ENCODE results near the gene DDX10.

DDX10 gene

DNA sequence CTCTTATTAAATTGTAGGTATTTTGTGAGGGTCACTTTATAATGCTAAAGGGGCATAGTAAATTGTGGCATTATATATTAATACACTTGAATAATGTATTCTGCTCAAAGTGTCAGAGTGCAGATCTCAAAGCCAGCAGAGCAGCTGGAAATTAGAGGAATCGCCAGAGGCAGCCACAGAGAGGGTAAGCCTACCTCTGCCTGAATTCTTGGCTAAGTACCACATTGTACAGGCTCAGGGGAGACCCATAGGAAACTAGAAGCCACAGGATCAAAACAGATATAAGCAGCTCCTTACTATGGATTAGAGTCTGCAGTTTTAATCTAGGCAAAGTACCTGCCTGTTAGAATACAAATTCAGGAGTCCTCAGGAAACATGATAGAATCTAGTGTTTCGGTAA, 249.3 kb downstream of the DDX10 start:
- no peak for DNase-seq

DNA sequence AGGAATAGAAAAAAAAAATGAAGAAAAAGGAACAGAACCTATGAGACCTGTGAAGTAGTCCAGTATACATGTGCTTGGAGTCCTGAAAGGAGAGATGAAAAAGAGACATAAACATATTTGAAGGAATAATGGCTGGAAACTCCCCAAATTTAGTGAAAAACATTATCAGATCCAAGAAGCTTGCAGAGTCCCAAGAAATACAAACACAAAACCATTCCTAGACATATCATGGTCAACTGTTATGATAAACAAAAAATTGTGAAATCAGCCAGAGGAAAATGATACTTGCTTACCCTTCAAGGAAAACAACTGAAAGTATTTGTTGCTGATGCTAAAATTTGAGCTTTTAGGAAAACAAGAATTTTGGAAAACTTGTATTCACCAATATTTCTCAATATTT, 250.1 kb downstream of the DDX10 start:
- DNase-seq, result no peak

DNA sequence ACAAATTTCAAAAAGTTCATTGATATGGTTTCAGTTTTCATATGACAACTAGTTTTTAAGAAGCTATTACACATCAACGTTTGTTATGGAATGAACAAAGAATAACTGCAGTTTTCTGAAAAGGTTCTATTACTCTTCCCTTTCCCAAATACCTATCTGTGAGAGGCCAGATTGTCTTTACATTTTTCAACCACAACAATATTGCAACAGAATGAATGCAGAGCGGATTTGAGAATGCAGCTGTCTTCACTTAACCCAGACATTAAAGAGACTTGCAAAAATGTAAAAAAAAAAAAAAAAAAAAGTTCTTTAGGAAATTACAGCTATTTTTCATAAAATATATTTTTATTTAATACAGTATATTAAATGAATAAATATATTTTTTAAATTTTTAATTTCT, 250.8 kb downstream of the DDX10 start:
- no peak for DNase-seq

DNA sequence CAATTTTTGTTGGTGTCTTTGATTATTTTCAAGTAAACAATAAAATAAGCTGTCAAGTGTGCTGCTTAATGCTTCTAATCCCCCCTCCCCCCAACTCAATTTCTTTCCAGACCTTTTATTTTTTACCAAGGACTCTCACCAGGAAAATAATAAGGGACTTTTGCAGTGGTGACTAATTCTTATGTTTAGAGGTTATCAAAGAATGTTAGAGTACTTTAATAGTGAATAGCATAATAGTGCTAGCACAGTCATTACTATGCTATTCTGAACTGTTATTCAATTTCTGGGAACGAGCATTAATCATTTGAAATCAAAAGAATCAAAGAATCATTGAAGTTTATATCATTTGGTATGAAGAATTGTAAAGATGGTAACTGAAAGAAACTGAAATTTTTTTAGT, 251.4 kb downstream of the DDX10 start:
- no peak for DNase-seq

GRCh38 chr11:108916935-108917334, 252.1 kb downstream of the DDX10 start:
- DNase-seq, result no peak

GRCh38 chr11:108921211-108921610, 256.3 kb downstream of the DDX10 start:
- DNase-seq, result no peak

DNA sequence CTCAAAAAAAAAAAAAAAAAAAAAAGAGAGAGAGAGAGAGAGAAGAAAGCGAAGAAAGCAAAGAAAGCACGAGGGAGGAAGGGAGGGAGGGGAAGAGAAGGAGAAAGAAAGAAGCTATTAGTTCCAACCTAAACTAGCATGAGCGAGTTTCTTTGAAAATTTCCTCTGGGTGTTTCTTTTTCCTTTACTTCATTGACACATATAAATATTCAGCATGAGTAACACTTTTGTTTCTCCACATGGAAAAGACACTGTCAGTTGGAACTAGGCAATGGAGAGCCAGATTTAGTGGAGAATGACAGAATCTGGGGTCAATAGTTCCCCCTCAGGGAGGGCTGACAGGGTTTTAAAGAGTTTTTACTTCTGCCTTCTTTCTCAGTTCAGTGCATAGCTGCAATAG, 257.4 kb downstream of the DDX10 start:
- no peak for DNase-seq

DNA sequence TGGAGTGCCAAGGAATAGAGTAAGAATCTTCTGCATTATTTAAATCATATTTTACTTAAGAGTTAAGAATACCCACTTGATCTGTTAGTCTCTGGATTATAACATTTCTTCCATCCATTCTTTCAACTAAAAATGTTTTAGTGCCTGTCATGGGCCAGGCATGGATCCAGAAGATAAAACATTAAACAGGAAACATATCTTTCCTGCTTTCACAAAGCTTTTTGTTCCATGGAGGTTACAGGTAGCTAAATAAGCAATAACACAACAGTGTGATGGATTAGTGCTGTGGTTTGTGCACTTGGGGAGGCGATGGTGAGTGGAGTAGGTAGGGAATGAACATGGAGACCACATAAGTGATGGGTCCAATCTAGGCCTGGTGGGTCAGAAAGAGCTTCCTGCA, 258.5 kb downstream of the DDX10 start:
- DNase-seq, result no peak

- no peak for DNase-seq
Observed at GRCh38 chr11:108926171-108926840, 261.4 kb downstream of the DDX10 start.

- no peak for DNase-seq
Observed at GRCh38 chr11:108926841-108927577, 262.1 kb downstream of the DDX10 start.

DNA sequence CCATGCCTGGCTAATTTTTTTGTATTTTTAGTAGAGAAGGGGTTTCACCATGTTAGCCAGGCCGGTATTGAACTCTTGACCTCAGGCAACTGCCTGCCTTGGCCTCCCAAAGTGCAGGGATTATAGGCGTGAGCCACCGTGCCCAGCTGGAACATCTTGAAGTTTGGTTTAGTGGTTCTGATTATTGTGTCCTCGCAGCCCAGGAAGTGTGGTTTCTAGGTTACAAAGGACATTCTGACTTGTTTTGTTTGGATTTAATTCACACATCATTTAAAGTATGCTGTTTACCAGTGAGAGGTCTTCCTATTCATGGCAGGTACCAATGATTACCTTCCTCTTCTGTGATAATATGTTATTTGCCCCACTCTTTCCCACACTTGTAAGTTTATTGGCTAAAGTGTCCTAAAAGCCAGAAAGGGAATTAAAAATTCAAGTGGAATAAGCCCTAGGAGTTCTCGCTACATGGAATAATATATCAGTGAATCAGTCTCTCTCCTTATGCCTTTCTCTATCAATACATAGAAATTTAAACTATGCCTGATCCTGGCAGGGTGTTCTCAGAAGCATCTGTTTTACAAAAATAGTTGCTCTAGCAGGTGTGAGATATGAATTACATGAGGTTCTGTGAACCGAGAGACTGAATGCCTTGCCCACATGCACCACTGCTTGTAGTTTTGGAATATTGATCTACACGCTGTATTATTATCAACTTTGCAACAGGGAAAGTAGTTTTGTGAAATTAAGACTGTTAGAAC, 263.1 kb downstream of the DDX10 start:
- no peak for DNase-seq

DNA sequence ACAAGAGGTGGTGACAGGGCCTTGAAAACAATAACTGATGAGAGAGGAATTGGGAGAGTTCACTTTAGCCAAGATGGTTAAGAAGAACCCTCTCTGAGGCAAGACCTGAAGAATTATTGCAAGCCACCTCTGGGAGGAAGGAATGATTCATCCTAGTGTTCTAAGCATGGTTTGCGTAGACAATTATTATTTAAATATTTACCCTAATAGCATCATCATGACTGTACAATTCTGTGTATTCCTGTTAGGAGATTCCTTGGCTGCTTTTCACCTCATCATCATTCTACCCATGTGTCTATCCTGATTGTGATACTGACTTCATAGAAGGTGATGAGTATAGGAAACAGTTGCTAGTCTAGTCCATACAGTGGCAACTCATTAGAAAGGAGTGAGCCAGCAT, 264.4 kb downstream of the DDX10 start:
- DNase-seq, result no peak

DNA sequence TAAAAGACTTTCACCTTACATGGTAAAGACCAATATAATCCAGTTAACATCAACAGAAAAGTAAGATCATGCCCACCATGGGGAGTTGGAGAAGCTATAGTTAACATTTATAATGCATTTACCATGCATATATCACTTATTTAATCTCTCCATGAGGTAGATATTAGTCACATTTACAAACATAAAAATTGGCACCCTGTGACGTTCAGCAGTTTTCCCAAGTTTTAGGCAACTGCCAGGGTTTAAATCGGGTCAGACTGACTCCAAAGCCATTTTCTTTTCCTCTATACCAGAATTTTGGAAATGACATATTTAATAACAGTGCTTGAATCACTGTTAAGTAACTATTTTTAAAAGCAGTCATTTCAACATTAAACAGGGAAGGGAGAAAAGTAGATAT, 266.3 kb downstream of the DDX10 start:
- no peak for DNase-seq

DNA sequence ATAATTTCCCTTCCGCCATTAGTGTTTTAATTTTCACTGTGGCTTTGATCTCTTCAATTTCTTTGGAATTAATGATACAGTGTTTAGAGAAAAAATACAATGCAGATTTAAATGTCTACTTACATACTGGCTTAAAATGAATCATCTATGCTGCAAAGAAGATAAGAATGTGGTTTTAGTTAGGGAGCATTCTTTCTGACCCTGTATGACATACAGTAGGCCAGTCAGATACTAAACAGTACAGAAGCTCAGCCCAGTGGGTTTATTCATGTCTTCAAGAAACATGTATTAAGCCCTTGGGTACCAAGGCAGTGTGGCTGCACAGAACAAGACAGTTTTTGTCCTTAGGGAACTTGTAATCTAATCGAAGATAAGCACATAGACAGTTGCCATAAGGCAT, 268.8 kb downstream of the DDX10 start:
- no peak for DNase-seq

- DNase-seq, result no peak
Observed at GRCh38 chr11:108934289-108934688, 269.4 kb downstream of the DDX10 start.

DNA sequence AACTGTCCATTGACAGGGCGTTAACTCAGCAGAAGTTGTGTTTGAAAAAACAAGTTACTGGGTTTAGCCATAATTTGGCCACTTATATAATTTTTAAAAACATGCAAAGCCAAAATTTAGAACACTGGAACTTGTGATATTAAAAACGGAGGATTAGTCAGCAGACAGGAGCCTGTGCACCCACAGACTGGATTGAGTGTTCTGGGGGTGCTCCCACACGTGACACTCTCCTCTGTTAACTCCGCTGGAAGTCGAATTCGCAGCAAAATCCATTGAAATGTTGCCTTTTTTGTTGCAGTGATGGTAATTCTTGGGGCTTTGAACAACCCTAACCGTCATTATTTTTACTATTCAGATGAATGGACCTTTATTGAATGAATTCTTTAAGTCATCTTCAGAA, 269.8 kb downstream of the DDX10 start:
- DNase-seq, result no peak

GRCh38 chr11:108937746-108938145, 272.9 kb downstream of the DDX10 start:
- no peak for DNase-seq

DNA sequence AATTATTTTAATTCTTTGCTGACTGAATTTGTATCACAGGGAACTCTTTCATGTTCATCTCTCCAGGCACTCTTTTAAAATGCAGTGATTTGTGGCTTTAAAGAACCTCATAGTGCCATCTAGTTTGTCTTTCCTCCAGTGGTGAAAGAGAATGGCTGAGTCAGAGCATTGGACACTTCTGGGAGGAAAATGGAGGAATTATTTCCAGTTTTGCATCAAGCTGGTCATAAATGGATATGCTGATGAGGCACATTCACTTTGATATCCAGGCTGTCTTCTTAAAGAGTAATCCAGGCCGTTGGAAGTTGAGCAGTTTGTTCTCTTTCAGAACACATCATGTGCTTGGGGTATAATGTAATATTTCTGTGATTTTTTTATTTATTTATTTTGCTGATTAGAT, 273.7 kb downstream of the DDX10 start:
- no peak for DNase-seq

DNA sequence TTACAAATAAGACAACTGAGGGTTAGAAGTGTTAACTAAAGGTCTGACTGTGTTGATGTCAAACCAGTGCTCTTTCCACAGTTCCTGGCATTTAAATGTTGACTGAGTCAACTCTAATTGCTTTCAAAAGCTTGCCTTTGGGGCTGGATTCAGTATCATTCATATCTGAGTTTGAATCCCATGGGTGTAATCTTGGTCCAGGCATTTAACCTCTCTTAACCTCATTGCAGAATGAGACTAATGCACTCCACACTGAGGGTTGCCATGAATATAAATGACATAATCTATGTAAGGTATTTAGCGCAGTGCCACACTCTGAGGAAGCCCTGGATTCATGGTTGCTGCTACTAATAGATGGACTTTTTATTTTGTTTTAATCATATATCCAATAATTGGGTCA, 274.3 kb downstream of the DDX10 start:
- no peak for DNase-seq

DNA sequence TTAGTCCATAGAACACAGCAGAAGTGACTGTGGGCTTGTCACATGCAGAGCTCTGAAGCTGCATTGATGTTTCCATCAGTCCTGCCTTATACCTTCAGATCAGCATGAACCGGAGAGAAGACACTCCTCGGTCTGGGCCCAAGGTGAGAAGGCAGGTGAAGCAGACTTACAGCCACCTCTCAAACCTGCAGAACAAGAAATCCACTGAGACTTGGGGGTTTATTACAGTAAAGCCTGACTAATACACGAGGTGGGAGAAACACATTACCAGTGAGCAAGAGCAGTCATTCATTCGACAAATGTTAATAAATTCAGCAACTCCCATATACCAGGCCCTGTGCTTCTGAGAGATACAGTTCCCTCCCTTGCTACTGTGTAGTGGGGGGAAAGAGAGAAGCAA, 279.0 kb downstream of the DDX10 start:
- no peak for DNase-seq

GRCh38 chr11:108944471-108945178, 279.8 kb downstream of the DDX10 start:
- DNase-seq, result no peak

GRCh38 chr11:108945341-108945740, 280.5 kb downstream of the DDX10 start:
- DNase-seq, result no peak
